GM10847 (cell line): Measurements from ENCODE around the gene TBC1D30.

ENCODE experiments used
- POLR2A ChIP-seq: IDR thresholded peaks from 2 replicates; pipeline ENCODE4 v1.6.1; 2011; ENCODE audit not compliant: insufficient read length; ENCODE audit errors: extremely low read depth

TBC1D30 gene

DNA sequence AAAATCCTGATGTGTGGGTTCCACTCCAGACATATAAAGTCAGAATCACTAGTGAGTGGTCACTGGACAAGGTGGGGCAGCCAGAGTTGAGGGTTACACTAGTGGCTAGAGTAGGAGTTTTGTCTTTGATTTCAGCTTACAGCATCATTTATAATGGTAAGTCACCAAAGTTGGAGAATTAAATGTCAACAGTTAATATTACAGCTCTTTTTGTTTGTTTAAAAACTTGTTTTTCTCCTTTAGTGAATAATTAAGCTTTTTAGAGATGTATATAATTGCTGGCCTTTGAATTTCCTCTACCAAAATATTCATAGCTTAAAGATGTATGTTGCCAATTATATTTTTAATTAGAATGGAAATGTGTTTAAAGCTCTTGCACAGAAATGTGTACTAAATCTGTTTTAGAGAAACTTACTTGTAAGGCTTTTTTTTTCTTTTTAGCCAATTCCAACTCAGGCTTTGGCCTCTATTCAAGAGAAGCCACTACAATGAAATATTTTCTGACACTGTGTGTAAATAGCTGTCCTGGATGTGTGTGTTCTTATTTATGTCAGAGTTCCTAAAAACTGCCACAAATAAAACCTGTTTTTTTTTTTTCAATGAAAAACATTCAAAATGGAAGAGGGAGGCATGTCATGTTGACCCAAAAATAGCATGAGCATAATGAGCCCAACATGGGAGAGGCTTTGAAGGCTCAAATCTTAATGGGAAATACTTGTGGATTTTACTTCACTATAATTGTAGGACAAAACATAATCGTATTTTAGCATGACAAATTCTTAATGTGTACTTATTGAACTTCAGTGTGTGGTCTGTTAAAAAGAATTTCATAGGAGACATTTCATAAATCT lies 92.2 kb downstream of the TBC1D30 start:
- TF ChIP-seq POLR2A = no peak

DNA sequence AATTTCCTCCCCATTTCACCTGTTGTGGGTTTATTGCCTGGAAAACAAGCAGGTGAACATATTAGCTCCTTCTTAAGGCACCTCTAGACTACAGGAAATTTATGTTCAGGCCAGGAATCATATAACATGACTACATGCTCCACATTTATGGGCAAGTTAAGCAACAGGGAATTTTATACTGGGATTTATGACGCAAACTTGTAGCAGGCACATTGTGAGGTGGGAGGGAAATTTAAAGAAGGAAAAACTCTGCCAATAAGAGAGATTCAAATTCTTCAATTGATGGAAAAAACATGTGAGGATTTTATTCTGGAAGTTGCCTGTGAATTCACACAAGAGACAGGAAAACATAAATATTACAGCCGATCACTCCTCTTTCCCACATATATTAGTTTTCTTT lies 93.9 kb downstream of the TBC1D30 start:
- no peak for TF ChIP-seq POLR2A

- TF ChIP-seq POLR2A = no peak
Measured at GRCh38 chr12:64918801-64919200, 94.4 kb downstream of the TBC1D30 start.

DNA sequence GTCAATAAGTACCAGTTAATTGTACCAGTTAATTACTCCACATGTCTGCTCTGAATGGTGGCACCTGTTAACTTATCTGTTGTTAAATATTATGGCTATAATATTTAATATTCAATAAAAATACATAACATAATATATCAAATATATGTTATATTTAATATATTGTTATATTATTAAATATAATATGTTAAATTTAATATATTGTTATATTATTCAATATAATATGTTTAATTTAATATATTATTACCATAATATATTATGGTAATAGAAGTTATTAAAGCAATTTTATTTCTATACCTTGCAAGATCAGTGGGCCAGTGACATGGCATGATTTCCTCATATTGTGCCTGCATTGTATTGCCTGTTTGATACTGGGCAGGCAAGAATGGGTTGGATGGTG lies 98.4 kb downstream of the TBC1D30 start:
- TF ChIP-seq POLR2A = no peak

GRCh38 chr12:64923536-64923935 lies 99.1 kb downstream of the TBC1D30 start:
- TF ChIP-seq POLR2A = no peak
